HG02642 (cell line): ENCODE data around the gene DPP6.

ENCODE experiments used
- ATAC-seq: cut with Tn5 transposase; IDR thresholded peaks from one replicate; pipeline ENCODE4 v1.9.1; 2021; ENCODE audit warnings: mild to moderate bottlenecking; ENCODE audit not compliant: unreplicated experiment, poor library complexity

Gene DPP6

DNA sequence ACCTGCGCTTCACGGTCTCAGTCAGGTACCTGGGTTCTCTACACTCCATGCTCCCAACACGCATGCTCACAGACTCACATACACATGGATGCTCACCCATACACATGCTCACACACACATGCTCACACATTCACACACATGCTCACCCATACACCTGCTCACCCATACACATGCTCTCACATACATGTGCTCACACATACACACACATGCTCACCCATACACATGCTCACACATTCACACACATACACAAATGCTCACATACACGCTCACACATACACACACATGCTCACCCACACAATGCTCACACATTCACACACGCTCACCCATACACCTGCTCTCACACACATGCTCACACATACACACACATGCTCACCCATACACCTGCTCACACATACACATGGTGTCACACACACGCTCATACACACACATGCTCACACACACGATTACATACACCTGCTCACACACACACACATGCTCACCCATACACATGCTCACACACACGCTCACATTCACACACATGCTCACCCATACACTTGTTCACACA, 830.8 kb downstream of the DPP6 start:
- ATAC-seq, result no peak

DNA sequence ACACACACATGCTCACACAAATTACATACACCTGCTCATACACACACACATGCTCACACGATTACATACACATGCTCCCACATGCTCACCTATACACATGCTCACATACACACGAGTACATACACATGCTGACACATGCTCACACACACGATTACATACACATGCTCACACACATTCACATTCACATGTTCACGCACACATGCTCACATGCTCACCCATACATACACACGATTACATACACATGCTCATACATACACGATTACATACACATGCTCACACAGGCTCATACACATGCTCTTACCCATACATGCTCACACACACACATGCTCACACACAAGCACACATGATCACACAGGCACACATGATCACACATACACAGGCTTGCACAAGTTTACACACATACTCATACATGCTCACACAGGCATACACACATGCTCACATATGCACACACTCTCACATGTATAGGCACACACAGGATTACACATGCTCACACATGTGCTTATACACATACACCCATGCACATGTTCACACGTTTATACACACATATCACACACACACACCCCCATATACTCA, 832.2 kb downstream of the DPP6 start:
- ATAC-seq, result no peak

DNA sequence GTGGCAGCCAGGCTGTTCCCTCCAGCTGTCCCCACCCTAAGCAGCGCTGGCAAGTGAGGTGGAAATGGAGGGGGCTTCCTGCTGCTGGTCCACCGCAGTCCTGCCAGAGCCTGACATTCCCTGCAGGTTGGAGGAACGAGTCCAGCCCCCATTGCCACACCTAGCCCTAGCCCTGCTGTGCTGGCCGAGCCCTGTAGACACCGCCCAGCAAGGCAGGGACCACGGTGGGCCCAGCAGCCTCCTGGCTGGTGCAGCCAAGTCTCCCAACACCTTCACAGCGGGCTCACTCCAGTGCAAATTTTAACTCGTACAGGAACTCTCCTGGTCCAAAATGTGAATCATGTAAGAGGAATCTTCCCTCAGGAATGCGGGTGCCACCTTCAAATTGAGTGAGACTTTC, 834.4 kb downstream of the DPP6 start:
- ATAC-seq, result no peak

DNA sequence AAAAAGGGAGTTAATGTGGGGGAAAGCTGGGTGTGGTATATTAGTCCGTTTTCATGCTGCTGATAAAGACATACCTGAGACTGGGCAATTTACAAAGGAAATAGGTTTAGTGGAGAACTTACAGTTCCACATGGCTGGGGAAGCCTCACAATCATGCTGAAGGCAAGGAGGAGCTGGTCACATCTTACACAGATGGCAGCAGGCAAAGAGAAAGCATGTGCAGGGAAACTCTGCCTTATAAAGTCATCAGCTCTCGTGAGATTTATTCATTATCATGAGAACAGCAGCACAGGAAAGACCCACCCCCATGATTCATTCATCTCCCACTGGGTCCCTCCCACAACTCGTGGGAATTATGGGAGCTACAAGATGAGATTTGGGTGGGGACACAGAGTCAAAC, 836.5 kb downstream of the DPP6 start:
- ATAC-seq, result no peak

DNA sequence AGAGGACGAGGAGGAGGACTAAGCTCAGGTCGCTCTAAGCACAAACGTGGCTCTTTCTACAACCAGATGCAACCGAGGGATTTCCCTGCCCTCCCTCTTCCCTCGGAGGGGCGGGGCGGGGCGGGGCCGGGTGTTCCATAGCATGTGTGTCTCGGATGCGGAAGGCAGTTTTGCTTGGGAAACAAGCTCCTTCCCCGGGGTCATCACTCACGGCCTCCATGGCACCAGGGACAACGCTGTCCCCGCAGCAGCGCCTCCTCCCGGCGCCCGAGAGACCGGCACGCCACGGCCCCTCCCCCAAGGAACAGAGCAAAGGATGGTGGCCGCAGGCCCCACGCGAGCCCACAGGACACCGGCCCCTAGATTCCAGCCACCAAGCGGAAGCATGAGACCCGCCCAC, 840.3 kb downstream of the DPP6 start:
- ATAC-seq, result no peak

DNA sequence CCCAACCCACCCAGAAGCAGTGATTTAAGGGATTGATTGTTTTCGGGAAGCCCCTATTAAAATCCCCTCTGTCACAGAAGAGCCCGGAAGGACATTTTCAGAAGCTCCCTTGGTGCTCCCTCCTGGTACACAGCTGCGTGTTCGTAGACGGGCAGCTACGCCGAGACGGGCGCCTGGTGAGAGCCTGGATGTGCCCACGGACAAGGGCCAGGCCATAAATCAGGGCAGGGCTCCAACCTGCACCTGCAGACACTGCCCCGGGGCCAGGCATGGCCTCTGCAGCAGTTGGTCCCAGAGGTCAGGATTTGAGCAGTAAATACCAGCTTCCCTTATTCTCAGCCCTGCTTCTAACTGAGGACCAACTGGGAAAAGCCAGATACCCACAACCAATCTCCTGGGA, 843.9 kb downstream of the DPP6 start:
- no peak for ATAC-seq

DNA sequence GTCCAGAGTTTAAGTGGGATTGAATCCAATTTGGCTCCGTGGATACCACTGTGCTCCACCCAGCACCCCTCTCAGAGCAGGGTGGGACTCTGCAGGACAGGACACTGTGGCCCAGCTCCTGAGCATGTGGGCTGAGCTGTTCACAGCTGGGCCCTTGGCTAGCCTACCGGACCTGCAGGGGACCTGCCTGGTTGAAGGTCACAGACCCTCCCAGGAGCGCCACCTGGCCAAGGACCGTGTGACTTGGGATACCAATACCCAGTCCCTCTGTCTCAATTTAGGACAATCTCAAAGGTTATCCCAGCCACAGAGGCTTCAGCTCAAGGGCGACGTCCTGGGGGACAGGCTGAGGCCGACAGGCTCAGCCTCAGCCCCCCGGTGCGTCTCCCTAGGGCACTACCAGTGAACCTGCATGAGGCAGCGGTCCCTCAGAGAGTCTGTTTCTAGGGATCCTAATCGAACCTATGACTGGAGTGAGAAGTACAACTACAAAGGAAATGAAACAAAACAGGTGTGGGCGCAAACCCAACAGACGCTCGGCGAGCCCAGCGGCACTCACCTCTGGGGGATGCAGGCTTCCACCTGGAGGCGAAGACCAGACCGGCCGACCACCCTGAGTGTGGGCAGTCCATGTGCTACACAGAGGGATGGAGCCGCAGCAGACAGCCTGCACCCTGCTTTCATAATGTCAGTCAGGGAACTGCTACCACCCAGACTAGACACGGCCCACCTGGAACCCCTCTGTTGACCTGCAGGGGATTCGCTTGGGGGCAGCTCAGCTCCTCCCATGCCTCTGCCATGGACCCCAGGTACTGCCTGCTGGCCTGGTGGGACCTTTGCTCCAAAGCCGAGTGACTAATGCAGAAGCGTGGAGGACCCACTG, 847.0 kb downstream of the DPP6 start:
- ATAC-seq, result no peak

DNA sequence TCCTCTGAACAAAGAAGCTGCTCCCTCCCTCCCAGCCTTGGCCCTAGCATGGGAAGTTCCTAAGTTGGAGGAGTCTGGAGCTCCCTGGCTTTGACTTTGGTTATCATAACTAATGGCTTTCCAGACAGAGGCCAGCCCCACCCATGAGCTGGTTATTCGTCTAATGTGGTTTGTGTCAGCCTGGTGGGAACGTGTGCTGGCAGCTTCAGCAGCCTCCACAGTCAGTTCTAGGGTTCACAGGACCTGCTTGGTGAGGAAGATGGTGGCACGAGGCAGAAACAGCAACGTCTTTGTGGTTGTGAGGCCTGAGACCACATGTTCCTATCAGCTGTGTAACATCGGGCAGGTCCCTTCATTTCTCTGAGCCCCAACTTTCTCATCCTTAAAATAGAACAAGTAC, 847.7 kb downstream of the DPP6 start:
- ATAC-seq, result no peak

DNA sequence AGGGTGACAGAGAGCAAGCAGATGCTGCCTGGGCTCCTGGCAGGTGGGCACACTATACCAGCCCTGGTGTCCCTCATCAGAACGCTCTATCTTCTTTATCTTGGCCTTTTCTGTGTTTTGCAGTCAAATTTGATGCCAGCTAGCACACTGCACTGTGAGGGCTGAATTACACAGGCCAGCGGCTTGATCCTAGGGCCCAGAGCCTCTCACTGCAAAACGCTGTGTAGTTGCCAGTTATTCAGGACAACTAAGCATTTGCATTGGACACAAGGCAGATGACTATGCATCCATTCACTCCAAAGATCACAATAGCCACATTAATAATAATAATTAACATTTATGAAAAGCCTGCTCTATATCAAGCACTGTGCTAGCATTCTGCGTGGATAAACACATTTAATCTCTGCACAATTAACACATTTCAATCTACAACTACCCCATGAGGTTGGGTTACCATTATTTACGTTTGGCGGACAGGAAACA, 850.4 kb downstream of the DPP6 start:
- no peak for ATAC-seq

DNA sequence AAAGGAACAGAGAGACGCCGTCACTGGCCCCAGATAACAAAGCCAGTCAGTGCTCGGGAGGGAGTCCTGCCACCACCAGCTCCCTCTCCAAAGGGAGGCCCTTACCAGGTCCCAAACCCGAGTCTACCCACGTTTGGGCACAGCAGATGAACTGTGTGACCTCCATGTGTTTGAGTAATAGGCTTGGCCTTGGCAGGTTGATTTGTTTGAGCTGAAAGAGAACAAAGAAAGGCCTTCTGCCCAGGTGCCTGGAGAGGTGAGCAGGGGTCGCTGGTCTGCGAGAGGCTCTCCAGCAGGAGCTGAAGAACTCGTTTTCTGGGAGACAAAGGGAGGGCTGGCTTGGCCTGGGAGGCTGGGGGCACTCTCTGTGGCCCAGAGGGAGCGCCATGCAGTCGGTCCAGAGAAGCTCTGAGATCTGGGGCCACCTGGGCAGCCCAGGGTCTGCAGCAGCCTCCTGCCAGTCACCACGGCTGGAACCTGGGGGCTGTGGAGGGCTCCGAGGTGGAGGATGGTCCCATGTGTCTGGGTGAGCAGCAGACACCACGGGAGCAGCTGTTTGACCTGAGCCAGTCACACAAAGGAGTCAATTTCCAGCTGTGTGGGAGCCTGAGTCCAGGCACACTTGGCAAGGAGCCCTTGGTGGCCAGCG, 851.0 kb downstream of the DPP6 start:
- ATAC-seq, result no peak

DNA sequence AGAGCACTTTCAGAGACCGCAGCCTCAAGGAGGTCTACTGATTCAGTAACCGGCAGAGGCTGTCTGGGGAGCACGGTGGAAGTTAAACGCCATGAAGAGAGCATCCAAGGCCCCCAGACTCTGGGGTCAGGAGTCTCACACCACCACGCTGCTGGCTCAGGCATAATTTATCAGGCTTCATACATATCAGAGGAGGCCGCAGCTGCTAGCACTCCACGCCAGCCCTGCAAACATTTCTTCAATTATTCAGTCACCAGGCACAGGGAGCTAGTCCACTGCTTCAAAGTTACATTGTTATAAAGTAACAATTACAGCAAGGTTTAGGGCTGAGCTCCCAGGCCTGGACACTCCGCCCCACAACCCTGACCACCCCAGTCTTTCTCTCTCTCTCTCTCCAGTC, 852.9 kb downstream of the DPP6 start:
- no peak for ATAC-seq

DNA sequence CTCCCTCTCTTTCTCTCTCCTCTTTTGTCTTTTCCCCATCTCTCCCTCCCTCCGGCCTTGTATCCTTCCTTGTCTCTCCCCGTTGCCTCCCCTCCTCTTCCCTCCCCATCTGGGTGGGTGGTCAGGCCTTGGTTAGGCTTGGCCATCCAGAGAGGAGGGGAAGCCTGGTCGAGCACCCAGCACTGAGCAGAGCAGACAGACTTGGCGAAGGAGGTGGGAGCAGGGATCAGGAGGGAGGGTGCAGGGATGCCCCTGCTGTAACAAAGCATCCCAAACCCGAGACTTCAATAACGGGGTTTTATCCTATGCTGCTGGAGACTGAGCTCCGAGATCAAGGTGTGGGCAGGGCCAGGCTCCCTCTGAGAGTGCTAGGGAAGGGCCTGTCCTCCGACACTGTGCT, 853.4 kb downstream of the DPP6 start:
- ATAC-seq, result no peak

DNA sequence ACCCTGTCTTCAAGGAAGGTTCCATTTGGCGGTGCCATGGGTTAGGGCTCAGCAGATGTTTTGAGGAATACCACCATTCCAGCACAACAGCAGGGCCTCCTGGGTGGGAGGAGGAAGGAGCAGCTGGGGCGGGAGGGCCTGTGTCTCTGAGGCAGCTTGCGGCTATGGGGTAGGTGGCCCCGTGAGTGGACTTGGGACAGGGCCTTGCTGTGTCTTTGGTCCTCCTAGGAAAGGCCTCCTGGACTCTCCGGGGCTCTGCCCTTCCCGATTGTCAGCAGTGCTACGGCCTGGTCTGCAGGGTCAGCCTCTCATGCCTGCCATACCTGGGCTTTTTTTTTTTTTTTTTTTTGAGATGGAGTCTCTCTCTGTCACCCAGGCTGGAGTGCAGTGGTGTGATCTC, 854.0 kb downstream of the DPP6 start:
- ATAC-seq, result no peak

DNA sequence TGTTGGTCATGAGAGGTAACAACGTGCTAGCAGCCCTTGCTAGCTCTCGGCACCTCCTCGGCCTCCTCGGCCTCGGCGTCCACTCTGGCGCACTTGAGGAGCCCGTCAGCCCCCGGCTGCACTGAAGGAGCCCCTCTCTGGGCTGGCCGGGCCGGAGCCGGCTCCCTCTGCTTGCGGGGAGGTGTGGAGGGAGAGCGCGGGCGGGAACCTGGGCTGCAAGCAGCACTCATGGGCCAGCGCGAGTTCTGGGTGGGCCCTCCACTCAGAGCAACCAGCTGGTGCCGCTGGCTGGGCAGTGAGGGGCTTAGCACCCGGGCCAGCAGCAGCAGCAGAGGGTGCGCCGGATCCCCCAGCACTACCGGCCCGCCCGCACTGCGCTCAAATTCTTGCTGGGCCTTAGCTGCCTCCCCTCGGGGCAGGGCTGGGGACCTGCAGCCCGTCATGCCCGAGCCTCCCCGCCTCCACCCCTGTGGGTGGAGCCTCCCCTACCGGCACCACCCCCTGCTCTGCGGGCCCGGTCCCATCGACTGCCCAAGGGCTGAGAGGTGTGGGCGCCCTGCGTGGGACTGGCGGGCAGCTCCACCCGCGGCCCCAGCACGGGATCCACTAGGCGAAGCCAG, 854.6 kb downstream of the DPP6 start:
- ATAC-seq, result no peak

DNA sequence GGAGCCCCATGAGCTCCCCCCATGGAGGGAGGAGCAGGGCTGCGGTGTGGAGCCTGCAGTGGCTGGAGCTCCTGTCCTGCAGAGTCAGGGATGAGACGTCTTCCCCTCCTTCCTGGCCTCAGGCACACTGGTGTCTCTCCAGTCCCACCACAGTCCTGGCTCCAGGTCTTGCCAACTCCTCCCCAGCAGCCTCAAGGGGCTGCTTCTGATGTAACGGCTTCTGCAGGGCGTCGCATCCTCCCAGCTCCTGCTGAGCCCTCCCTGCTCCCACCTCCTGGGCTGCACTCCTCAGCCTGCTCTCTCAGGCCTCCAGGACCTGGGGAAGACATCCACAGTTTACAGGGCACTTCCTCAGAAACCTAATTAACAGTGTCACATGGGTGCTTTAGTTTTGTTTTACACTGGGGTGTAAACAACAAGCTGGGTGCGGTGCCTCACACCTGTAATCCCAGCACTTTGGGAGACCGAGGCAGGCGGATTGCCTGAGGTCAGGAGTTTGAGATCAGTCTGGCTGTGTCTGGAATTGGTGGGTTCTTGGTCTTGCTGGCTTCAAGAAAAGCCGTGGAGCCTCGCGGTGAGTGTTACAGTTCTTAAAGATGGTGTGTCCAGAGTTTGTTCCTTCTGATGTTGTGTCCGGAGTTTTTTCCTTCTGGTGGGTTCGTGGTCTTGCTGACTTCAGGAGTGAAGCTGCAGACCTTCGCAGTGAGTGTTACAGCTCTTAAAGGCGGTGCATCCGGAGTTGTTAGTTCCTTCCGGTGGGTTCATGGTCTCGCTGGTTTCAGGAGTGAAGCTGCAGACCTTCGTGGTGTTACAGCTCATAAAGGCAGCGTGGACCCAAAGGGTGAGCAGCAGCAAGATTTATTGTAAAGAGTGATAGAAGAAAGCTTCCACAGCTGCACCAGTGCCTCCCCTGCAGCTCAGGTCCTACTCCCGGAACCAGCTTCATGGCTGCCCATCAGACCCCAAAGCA, 855.7 kb downstream of the DPP6 start:
- ATAC-seq, result no peak

DNA sequence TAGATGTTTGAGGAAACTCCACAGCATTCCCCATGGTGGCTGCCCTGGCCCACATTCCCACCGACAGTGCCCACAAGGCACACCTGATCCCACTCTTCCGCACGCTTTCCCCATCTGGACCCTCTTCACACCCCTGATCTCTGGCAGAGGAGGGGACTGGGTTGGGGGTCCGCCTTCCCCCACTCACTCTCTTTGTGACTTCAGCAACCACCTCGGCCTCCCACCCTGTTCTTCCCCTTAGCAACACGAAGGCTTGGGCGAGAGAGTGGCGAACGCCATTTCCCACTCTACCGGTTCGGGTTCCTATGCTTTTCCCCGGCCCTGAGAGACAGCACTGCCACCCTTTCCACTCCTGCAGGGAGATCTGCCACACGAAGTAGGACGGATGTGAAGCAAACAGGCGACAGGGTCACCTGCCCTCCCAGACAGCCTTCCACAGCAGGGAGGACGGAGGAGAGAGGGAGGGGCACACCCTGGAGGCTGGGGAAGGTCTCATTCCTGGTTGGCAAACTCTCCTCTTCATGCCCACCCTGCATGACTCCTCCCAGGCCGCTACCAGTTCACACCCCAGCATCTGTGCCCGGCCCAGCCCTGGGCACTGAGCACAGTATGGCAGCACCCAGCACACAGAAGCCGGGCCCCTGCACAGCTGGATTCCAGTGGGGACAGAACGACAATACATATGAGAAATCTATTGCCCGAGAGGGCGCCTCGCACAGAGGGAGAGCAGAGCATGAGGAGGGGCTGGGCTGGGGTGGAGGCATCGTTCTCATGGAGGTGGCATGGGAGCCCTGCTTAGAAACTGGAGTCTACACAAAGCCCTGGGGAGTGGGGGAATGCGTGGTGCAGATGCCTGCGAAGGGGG, 857.3 kb downstream of the DPP6 start:
- no peak for ATAC-seq

DNA sequence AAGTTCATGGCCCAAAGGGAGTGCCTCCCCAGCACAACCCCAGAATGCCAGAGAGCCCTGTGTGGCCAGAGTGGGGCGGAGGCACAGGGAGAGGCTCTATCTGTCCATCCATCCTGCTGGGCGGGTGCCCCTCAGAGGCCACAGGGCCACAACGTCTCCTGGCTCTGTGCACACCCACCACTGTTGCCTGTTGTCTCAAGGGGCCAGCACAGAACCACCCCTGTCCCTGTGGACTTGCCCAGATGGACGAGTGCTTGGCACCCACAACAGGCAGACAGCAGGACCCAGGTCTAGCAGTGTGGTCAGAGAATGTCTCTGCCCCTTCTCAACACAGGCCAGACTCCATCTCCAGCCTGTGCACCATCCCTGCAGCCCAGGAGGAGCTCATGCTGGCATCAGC, 857.9 kb downstream of the DPP6 start:
- ATAC-seq, result no peak

DNA sequence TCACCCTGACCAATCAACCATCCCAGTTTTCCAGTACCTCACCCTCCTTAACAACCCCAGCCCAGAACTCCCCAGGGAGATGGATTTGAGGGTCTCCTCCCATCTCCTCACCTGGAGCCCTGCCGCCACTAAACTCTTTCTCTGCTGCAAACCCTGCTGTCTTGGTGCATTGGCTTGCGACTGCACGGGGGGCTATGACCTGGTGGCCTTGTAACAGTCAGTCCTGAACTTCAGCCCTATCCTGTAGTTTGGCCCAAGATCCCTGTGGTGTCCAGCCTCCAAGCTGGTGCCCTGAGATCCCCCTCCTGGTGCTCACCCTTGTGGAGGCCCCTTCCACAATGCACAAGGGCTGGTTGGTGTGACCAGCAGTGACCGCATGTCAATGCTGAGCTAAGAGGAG, 858.8 kb downstream of the DPP6 start:
- ATAC-seq, result no peak

DNA sequence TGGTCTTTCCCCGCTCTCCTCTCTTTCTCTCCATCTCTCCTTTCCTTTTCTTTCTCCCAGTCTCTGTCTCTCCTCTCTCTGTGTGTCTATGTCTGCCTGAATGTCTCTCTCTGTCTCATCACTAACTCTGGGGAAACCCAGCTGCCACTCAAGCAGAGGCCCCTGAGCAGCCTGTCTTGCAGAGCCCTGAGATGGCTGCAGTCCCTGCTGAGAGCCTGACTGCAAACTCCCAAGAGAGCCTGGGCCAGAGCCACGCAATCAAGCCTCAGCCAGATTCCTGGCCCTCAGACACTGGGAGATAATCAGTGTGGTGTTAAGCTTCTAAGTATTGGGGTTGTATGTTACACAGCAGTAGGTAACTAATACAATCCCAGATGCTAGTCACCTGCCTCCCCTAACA, 859.2 kb downstream of the DPP6 start:
- no peak for ATAC-seq
